Activated gamma-delta T cell treated with anti-CD3 and anti-CD28 coated beads, Interleukin-2, amount 50 U/mL, for 16 hours (primary cell): Measurements from ENCODE around the gene MYNN.
"Not testable (repeated sequence)": the region's sequence is repeated elsewhere in the genome, so short reads cannot be mapped to it uniquely, and the experiment has no call there.

Experiments used
- DNase-seq: peaks from one replicate; pipeline ENCODE4 v3.0.0-alpha.2; 2020; ENCODE audit warnings: low read depth

Gene MYNN

DNA sequence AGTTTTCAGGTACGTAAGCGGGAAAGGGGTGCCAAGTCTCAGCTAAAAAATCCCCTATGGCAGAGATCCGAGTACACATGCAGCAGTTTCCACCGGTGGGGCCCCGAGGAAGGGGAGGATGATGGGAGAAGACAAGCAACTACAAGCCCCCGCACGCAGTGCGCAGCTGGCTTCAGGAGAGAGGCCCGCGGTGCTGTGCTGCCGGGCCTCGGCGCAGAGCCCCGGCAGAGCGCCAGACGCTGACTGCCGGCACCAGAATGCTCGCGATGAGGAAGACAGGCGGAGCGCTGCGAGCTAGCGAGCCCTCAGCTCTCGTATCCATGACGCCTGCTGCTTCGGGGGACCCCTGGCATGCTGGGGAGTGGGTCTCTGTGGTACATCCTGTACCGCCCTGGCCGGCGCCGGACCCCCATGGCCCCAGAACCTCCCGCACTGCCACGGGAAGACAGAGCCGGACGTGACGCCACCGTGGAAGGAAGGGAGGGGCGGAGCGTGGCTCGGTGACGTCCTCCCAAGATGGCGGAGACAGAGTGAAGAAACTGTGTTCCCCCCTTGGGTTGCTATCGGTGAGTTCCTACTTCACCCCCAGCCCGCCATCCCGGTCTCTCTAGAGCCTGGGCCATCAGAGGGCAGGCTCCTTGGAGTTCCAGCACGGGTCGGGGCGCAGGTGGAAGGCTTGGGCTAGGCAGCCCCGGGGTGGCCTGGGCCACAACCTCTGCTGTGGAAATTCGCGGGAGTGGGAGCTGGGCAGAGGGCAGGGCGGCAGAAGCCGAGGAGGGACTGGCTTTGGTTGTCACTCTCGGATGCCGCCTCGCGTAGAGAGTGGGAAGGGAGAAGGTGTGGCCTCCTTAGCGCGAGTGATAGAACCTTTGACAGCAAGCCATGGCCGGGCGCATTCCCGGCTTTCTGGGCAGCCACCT, at the start of gene MYNN:
Gene MYNN, plus strand, starts transcription at position 500 of the 920 bp plus-strand sequence. CDS start 900 bp downstream, outside the sequence.
- peak; percentile 84 for DNase-seq

- not testable (repeated sequence) for DNase-seq
Observed at GRCh38 chr3:169731857-169732256, 41.3 kb upstream of the MYNN start.

GRCh38 chr3:169739067-169739466, 34.1 kb upstream of the MYNN start:
- no peak for DNase-seq

DNA sequence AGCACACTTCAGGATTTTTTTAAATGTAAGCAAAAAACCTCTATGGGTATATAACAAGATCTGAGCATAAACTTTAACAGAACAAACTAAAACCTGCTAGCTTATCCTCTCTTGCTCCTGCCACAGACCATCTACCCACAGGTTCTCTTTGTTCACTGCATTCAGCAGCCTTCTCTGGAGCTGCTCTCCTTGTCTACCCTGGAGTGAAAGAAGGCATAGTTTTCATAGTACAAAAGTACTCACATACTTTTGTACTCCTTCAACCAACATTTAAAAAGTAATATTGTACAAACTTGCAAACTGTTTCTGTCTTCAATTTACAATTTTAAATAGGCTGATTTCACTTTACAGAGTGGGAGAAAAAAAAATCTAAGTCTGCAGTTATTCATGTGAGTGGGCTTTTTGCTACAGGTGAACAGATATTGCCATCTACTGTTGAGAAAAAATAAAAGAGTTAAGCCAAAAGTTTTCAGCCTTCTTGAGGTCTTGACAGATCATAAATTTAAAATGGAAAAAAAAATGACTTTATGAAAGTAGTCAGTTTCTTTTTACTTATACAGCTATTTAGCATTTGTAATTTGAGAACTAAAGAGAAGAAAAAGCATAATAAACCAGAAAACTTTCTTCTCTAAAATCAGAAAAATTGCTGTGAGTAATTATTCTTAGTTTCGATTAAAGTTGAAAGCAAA, 28.7 kb upstream of the MYNN start:
- no peak for DNase-seq

DNA sequence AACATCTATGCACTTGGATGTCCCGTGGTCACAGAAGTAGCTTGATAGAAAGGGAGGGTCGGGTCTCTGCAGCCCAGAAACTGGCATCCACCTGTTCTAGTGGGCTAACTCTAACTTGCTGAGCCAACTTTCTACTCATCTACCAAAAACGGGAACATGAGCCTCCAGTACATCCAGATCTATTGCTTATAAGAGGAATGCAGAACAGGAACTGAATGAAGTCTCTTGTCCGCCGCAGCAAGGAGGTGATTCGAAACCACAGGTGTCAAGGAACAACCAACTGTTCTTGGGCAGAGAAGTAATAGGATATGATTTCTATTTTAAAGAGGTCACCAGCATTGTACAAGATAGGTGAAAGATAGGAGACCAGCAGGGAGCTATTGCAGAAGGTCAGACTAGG, 26.3 kb upstream of the MYNN start:
- no peak for DNase-seq

DNA sequence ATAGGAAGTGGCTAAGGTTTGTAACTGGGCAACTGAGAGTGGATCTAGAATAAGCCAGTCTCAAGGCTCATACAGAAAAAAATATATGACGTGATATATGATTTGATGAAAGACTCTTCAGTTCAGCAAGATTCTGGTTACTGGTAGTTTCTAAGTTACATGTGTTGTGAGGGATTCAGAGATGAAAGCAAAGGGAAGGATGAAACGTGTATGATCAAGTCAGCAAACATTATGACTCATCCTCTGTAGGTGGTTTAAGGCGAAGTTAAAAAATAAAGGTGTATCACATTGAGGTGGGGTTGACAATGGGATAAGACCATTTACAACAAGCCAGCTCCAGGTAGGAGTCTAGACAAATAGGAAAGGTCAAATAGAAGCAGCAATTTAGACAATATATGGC, 24.5 kb upstream of the MYNN start:
- DNase-seq = no peak

DNA sequence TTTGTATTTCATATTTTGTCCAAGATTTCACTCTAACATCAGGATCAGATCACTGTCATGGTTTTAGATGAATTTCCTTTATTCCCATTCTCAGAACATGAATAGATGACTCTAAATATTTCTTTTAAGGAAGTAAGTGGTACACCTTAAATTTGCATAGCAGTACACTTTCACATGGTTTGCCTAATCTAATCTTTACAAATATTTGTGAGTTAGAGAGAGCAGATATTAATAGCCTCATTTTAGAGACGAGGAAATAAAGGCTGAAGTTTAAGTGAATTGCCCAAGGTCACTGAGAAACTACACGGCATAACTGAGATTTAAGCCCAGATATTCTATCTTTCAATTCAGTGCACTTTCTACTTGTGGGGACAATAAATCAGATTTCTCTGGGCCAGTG, 22.5 kb upstream of the MYNN start:
- DNase-seq = no peak

GRCh38 chr3:169751875-169752274, 21.3 kb upstream of the MYNN start:
- DNase-seq = no peak

DNA sequence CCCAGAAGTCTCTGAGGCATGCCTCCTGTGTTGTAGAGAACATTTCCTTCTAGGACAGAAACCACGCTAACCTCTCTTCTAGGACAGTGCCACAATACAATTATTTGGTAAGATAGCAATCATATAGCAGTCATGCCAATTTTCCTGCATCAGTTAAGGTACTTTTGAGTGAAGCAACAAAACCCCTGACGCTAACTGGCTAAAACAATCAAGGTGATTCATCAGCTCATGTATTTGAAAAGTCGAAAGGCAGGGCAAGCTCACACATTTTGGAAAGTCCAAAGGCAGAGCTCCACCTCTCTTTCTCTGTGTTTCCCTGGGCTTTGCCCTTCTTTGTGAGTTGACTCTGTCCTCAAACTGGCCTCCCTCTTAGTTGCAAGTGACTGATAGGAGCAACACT, 18.5 kb upstream of the MYNN start:
- no peak for DNase-seq

- no peak for DNase-seq
Observed at GRCh38 chr3:169755488-169755887, 17.7 kb upstream of the MYNN start.

DNA sequence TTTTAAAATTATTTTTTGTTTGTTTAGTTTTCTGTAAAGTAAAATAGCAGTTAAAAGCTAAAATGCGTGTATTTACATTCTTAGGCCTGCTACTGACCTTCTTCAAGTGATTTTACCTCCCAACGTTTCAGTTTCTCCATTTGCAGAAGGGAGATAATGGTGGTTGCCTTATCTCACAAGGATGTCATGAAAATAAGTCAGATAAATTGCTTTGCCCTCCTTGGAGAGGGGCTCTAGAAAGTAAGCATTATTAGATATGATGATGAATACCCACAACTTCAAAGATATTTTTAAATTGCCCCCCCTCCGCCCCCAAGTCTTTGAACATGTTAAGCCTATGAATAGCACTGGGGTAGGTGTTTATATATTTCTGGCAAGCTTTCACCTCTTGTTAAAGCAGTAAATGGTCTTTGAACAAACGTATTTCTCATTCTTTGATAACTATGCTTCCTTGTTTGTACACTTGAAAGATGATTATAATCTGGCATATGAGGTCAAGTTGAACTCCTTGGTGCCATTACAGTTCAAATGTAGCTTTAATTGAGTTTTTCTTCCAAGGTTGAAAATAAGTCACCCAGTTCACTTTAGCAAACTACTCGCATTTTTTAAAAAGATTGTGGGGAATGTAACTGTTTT, 14.7 kb upstream of the MYNN start:
- no peak for DNase-seq

DNA sequence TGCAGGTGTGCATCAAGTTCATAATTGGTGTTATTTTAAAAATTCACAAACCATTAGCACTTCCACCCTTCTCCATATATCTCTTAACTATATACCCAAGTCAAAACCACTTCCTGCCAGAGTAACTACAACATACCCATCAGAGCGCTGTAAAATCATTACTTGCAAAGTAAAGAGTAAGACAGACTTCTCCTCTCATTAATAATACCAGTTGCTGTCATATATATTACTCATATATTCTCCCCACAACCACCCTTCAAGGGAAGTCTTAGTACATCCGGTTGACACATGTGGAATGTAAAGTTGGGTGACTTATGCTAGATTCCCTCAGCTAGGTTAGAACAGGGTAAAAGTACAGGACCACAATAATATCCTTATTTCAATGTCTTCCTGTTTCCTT, 13.9 kb upstream of the MYNN start:
- DNase-seq = no peak

DNA sequence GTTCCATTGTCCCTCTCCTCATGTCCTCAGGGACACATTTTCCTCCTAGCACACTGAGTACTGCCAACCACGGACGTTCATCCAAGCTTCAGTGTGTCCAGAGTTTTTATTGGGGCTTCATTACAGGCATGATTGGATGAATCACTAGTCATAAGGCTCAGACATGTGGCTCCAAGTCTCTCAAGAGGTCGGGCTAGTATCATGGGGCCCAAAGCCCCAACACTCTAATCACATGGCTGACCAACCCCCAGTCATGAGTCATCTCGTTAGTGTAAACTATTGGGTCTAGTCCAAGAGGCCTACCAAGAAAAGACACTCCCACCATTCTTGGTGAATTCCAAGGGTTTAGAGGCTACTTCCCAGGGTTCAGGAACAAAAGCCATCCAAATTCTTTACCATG, 12.7 kb upstream of the MYNN start:
- DNase-seq = no peak

DNA sequence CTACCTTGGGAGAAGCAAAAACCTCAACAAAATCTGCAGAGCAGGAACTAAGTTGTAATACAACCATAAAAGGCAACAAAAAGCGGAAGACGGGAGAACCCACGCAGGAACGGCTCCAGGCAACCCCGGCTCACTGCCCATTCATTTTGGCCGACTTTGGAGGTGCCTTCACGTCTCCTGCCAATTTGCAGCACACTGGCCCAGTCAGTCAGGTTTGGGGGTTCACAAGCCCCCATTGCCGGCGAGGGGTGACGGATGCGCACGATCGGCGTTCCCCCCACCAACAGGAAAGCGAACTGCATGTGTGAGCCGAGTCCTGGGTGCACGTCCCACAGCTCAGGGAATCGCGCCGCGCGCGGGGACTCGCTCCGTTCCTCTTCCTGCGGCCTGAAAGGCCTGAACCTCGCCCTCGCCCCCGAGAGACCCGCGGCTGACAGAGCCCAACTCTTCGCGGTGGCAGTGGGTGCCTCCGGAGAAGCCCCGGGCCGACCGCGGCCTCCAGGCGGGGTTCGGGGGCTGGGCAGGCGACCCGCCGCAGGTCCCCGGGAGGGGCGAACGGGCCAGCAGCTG, 8.8 kb upstream of the MYNN start:
- peak; percentile 38 for DNase-seq

- DNase-seq = peak; percentile 89
Observed at GRCh38 chr3:169764882-169765612, 8.1 kb upstream of the MYNN start, which contains the start of gene TERC. Gene TERC, minus strand, starts transcription at chr3:169765060.

- peak; percentile 42 for DNase-seq
Observed at GRCh38 chr3:169769287-169770181, 3.7 kb upstream of the MYNN start, which contains the start of gene ACTRT3. Gene ACTRT3, minus strand, starts transcription at chr3:169769561. Its CDS starts 41 bp downstream, at chr3:169769520.

DNA sequence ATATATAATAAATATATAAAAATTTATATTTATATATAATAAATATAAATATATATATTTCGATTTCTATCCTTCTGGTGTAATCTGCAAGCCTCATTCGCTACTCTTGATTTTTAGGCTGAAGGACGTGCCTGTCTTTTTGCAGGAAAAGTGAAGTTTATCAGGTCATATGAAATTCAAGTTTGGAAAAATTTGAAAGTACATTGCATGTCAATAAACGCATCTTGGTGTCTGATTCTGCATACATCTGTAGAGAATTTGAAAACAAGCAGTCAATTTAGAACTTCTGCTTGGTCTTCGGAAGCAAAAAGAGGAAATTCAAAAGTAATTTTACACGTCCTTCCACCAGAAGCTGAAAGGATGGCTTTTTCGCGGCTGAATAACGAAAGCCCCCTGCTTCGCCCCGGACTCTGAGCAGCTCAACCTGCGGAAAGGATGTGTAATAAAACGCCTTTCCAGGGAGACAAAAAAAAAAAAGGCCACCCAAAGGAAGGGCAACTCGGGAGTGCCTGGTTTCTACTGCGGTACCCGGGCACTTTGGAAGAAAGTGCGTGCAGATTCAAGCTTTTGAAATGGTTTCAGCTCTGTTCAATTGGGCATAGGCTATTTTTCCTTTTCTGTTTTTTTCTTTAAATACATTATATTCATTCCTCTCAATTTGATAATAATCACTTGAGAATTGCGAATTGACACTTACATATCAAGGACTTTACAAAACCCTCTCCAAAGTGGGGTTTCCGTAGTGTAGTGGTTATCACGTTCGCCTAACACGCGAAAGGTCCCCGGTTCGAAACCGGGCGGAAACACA, 1.5 kb upstream of the MYNN start:
- peak; percentile 41 for DNase-seq

DNA sequence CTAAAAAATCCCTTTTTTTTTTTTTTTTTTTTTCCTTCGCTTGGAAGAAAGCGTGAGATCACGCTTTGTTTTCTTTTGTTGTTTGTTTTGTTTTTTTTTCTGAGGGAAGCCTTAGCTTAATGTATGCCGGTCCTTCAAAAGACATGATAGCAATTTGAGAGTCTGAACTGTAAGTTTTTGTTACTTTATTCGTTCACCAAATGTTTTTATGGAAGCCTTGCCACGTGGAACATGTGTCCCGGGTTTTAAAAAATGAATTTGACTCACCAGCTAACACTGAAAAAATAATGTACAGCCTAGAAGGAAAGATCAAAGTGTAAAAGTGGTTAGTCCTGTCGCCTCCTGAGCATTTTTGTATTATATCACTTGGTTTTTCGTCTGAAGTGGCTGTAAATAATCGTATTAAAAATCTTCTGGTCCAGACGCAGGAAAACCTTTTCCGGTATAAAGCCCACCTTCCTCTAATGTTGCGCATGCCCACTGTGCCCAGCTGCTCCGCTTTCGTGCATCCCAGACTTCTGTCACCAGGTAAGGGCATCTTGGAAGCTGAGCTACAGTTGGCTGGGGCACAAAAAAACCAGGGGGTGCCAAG, 795 bp upstream of the MYNN start:
- peak; percentile 45 for DNase-seq

DNA sequence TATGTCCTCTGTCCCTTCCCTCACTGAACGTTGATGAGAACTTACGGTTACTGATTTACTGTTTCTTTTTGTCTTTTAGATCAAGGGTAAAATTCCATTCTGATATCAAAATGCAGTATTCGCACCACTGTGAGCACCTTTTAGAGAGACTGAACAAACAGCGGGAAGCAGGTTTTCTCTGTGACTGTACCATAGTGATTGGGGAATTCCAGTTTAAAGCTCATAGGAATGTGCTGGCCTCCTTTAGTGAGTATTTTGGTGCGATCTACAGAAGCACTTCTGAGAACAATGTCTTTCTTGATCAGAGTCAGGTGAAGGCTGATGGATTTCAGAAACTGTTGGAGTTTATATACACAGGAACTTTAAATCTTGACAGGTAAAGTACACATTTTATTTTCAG, 990 bp downstream of the MYNN start:
- DNase-seq = no peak
